GM19240 (cell line): Measurements from ENCODE around the gene ZNF398.

Experiments
- DNase-seq: peaks from one replicate; pipeline ENCODE4 v3.0.0; 2011; ENCODE audit warnings: low spot score; ENCODE audit not compliant: insufficient read length

ZNF398 gene

DNA sequence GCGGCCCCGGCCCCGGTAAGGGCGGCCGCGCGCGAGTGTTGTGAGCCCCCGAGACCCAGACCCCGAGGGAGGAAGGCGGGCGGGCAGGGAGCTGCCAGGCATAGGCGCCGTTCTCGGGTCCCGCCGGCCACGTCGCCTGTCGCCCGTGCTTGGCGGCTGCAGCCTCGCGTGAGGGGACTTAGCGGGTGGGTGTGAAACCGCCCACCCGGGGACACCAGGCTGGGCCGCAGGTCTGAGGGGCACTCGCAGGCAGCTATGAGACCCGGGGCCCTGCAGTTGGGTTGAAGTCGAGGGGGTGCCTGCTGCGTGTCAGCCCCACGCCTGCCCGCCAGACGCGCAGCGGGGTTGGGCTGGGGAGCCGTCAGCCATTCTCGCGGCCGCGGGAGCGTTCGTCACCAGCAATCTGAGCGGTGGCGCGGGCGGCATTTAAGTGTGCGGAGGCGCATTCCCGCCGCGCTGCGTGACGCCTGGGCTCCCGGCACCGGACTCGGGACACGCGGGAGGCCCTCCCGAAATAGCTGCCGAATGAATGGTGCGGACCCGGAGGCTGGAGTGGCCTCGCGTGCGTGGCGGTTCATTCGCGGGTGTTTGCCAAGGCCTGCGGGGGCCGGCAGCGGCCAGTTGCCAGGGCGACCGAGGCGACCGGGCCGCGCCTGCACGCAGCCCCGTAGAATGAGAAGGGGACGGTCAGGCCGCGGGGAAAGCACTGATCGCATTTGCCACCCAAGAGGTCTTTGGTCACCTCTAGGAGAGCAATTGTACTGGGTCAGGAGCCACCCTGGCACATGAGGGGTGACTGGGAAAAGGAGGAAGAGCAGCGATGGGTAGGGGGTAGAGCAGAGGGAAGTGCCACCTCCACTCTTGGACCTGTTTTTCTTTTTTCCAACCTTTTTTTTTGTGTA is 750 bp downstream of the ZNF398 start:
- DNase-seq, result peak; percentile 38

DNA sequence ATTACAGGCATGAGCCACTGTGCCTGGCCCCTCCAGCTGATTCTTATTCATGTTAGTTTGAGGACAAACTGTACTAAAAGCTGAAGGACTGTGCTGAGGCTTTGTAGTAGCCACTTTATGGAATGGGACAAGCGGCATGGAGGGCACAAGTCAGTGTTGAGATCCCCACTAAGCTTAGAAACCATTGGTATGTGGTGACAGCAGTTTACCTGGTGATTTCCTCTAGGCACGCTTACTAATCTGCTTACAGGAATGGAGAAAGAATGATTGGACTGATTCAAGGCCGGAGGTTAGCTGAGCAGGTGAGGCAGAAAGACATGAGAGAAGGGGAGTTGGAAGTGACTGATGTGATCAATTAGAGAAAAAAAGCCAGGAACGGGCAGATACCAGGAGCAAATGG is 3.7 kb downstream of the ZNF398 start:
- no peak for DNase-seq

DNA sequence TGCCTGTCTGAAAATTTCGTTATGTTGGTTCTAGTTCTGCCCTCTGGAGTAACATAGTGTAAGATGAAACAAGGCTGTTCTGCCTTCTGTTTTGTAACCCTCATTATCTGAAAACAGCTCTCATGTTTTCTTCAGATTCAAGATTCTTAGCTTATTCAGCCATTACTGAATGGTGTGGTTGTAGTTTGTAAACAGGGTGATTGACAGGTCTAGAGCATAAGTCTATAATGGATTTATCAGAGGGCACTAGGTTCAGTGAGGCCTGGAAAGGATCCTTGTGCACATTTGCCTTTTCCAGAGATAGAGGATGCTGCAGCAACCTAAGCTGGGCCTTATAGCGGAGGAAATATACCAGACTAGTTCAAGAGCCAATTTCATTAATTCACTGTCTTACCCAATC is 6.1 kb downstream of the ZNF398 start:
- DNase-seq, result no peak

DNA sequence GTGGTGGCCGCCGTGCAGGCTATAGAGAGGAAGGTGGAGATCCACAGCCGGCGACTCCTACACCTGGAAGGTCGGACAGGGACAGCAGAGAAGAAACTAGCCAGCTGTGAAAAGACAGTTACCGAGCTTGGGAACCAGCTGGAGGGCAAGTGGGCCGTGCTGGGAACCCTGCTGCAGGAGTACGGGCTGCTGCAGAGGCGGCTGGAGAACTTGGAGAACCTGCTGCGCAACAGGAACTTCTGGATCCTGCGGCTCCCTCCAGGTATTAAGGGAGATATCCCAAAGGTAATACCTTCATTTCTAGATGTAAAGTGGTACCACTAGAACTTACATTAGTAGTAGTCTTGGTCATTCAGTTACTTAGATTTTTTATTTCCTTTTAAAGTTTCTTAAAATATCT is 6.8 kb downstream of the ZNF398 start:
- no peak for DNase-seq

DNA sequence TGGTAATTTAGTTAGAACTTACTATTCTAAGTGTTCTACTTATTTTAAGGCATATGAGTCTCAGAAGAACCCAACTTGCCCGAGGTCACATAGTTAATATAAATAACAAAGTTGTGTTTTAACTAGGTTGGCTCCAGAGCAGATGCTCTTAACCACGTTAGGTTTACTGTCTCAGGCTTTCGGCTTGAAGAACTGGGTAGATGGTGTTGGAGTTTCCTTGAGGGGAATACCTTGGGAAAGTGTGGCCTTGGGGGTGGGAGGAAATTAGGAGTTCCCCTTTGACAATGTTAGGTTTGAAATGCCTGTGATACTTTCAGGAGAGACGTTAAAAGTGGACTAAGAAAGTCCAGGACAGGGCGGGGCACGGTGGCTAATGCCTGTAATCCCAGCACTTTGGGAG is 9.6 kb downstream of the ZNF398 start:
- DNase-seq, result no peak

DNA sequence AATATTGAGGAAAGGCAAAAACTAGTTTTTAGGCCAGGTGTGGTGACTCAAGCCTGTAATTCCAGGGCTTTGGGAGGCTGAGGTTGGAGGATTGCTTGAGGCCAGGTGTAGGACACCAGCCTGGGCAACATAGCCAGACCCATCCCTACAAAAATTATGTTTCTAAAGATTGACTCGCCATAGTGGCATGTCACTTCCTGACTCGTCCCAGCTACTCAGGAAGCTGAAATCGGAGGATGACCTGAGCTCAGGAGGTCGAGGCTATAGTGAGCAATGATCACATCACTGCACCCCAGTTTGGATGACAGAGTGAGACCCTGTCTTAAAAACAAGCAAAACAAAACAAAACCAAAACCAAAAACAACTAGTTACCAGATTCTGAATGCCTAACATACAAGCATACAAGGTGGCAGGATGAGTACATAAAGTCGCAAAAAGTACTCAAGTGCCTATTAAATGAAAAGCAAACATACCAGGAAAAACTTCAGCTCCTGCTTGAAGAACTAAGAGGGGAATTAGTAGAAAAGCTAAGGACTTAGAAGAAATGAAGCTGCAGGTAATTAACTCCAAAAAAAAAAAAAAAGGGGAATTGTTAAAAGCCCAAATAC is 14.1 kb downstream of the ZNF398 start:
- no peak for DNase-seq

DNA sequence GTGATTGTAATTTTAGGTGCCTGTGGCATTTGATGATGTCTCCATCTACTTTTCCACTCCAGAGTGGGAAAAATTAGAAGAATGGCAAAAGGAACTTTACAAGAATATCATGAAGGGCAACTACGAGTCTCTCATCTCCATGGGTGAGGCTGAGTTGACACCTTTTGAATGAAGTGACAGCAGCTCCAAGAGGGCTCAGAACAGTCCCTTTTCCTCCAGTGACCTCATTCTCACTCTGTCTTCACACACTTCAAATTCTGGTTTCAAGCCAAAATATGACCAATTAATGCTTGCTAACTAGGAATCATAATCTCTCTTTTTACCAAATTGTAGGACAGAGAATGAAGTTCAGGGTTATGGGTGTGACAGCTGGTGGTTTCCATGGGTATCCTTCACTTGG is 18.9 kb downstream of the ZNF398 start:
- no peak for DNase-seq

DNA sequence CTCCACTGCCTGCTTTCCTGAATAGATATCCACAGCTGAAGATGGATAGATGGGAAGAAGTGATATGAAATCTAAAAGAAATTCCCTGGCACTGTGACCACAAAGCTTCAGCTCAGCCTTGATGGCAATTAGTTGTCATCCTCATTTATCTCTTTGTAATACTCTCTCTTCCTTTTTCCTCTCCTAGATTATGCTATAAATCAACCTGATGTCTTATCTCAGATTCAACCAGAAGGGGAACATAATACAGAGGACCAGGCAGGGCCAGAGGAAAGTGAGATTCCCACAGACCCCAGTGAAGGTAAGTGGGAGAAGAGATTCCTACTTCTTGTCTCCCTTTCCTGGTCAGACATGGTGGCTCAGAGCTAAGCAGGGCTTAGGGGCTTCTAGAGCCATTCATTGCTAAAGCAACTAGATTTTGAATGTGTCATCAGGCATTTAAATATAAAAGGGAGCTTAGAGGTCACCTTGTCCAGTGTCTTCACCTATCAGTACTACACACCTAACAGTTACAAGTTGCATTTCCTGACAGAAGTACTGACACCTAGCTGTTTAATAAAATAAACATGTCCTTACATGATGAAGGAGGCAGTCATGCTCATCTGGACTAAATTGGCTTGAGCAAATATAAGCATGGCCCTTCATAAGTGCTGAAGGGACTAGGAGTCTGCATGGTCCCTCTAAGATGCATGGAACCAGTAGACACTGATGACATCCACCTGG is 19.5 kb downstream of the ZNF398 start:
- no peak for DNase-seq

DNA sequence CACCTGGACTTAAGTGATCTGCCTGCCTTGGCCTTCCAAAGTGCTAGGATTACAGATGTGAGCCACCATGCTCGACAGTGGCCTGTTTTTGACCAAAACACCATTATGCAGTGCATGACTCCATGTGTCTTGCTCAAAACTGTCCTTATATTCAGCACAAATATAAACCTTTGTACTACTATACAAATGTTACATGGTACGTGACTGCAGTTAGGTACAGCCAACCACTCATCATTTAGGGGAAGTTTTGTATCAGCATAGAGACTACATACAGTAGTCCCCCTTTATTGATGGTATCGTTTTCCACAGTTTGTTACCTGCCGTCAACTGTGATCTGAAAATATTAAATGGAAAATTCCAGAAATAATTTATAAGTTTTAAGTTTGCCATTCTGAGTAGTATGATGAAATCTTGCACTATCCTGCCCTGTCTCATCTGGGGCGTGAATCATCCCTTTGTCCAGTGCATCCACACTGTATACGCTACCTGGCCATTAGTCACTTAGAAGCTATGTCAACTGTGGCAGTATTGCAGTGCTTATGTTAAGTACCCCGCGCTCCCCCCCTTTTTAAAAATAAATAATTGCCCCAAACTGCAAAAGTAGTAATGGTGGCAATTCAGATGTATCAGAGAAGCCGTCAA is 24.8 kb downstream of the ZNF398 start:
- no peak for DNase-seq

DNA sequence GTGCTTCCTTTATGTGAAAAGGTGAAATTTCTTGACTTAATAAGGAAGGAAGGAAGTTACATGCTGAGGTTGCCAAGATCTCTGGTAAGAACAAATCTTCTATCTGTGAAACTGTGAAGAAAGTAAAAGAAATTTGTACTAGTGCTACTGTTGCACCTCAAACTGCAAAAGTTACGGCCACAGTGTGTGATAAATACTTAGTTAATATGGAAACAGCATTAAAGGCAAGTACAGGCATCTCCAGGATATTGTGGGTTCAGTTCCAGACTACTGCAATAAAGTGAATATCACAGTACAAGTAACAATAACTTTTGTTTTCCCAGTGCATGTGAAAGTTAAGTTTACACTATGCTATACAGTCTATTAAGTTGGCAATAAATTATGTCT is 25.3 kb downstream of the ZNF398 start:
- no peak for DNase-seq

DNA sequence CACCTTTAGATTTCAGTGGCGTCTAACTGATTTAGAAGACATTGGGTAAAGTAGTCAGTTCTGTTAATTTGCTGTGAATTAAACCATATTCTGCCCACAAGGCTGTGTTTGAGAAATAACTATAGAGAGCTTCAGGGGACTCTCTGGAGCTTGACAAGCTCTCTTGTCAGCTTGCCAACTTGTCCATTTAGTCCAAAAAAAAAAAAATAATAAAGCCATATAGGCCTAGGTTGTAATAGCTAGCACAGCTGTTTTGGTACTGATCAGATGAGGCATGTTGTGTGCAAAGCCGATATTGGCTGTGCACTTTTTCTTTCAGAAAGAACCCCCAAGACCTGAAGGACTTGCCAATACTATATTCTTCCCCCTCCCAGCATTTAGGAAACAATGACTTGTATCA is 27.9 kb downstream of the ZNF398 start:
- no peak for DNase-seq

DNA sequence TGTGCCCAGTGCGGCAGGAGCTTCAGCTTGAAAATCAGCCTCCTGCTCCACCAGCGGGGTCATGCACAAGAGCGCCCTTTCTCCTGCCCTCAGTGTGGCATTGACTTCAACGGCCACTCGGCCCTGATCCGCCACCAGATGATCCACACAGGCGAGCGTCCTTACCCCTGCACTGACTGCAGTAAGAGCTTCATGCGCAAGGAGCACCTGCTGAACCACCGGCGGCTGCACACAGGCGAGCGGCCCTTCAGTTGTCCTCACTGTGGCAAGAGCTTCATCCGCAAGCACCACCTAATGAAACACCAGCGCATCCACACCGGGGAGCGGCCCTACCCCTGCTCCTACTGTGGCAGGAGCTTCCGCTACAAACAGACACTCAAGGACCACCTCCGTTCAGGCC is 32.0 kb downstream of the ZNF398 start:
- no peak for DNase-seq

DNA sequence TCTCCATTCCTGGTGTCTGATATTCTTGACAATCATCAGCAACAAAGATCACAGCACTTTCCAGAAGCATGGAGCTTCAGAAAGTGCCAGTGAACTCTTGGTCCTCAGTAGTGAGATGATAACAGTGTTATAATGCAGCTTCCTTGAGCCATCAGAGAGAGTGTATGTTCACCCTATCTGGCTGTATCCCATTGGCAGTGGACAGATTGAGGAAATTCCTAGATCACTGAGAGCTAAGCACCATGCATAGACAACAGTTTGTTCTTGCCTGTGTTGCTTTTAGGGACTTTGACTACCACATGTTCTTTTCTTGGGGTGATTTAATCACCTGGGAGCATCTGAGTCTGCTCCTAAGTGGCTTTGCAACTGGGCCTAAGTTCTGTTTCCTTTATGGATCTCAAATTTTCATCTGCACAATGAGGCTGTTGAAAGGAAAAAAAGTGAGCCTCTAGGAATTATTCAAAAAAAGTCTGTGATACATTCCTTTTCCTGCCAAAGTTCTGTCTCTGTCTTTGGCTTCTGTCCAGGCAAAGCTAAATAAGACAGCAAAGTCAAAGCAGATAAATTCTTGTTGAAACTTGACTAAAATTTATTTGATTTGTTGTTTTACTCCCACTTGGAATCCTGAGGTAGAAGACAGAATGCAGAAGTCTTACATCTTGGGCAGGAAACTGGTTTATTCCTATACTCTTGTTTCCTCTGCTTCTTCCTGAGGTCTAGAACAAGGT is 33.6 kb downstream of the ZNF398 start:
- DNase-seq, result no peak

DNA sequence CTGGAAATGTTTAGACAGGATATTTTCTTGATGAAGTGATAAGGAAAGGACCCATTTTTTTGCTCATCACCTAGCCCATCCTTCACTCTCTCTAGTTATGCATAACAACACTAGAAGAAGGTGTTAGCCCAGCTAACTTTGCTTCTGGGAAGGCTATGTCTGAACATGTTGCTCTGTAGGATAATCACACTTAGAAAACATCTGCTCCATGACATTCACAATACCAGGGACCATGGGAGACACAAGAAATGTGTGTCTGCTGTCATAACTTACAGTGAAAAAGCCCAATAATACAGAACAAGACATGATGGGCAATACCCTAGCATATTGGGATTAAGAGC is 34.2 kb downstream of the ZNF398 start:
- DNase-seq, result no peak

DNA sequence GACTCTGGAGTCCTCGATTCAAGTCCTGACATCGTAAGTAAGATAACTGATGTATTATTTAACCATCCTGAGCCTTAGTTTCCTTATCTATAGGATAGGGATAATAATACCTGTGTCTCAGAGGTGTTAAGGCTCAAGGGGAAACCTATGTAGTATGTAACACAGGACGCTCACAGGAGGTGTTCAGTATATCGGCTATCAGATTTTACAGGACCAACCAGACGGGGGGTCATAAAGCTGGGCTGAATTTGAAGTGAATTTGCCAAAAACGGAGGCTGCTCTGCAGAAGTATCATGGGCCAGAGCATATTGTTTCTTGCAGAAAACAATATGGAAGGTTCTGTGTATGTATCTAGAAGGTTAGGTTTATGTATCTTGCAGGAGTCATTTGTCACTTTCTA is 37.0 kb downstream of the ZNF398 start:
- no peak for DNase-seq

DNA sequence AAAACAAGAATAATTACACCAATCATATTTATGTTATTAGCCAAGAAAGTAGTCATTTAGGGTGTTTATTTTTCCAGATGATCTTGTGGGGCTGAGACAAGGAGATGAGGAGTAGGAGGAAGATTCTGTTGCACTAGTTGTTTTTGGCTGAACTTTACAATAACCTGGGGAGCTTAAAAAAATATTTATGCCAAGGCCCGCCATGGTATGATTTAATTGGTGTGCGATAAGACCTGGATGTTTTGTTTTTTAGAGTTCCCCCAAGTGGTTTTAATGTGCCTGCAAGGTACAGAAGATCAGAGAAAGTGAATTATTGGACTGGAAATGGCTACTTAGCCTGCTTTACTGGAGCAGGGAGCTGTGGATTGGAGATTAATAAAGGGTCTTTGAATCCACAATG is 41.0 kb downstream of the ZNF398 start:
- no peak for DNase-seq

DNA sequence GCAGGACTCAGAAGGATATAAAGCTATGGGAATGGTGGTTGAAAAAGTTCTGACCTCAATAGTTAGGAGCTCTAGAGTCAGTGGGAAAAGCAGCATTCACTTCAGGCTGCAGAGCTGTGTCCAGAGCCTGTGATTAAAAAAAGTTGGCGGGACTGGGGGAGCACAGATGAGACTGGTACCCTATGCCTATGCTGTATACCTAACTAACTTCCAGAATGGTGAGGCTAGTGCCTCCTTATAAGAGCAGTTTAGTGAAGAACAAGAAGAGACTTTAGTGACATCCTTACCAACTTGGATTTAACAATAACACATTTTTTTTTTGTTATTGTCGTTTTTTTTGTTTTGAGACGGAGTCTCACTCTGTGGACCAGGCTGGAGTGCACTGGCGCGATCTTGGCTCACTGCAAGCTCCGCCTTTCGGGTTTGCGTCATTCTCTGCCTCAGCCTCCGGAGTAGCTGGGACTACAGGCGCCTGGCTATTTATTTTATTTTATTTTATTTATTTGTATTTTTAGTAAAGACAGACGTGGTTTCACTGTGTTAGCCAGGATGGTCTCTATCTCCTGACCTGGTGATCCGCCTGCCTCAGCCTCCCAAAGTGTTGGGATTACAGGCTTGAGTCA is 41.5 kb downstream of the ZNF398 start:
- no peak for DNase-seq

DNA sequence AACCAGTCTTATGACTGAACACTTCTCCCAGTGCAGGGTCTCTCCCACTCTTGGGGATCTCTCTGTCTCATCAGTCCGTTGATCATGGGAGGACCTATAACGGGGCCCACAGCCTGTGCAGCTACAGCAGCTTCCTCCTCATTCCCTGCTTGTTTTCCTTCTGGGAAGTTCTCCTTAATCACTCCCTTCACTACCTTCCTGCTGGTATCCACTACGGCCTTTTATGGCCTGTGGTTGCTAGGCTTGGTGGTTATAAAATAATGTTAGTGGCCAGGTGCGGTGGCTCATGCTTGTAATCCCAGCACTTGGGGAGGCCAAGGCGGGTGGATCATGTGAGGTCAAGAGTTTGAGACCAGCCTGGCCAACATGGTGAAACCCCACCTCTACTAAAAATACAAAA is 44.6 kb downstream of the ZNF398 start:
- DNase-seq, result no peak

DNA sequence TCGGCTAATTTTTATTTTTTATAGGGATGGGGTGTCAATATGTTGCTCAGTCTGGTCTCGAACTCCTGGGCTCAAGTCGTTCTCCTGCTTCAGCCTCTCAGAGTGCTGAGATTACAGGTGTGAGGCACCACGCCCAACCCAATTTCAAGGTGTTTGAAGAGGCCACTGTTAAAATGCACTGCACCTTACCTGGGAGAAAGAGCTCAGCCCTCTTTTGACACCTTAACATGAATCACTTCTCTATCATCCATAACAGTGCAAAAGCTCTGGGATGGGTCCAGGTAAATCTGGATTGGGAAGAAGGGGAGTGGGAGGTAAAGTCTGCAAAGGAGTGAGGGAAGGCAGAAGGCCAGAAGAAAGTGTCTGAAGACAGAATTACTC is 47.5 kb downstream of the ZNF398 start:
- no peak for DNase-seq

DNA sequence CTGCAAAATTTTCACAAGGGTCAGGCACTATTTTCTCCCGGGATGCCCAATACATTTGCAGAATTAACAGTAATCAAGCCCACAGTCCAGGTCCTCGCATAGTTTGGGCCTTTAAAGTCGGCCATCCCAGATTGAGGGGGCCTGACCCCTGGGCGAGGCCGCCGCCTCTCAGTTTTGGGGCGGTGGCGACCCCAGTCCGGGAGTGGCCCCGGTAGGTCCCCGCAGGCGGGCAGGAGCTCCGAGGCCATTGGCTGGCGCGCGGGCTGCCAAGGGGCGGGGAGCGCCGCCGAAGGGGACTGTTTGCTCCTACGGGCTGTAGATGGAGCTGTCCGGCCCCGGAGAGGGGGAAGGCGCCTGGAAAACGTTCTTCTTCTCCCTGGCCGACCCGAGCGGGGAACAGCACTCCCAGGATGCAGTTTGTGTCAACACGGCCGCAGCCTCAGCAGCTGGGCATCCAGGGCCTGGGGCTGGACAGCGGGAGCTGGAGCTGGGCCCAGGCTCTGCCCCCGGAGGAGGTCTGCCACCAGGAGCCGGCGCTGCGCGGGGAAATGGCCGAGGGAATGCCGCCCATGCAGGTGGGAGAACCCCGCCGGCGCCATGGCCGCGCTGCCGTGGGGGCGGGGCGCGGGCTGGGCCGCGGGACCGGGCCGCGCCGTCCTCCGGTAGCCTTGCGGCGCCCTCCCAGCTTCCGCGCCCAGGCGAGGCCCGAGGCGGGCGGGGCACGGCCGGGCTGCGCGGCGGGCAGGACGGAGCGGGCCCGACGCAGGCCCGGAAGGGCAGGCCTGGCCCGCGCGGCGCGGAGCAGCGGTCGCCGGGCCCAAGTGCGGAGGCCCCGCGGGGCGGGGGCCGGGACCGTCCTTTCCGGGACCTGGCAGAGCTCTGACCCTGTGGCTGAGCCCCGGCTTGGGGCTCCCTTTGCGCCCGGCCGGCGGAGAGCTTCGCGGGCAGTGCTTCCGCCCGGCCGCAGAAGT is 48.2 kb downstream of the ZNF398 start, which contains the start of gene ZNF282:
TSS of gene ZNF282 (plus strand) at position 367 of the 971 bp plus-strand sequence. CDS start at position 411, 44 bp downstream.
- peak; percentile 92 for DNase-seq
